IMR-90 (cell line): ENCODE results near the gene ALDH3A2.

ENCODE experiments used
- FOS ChIP-seq: fragments of 150-350 bp; IDR thresholded peaks from 2 replicates; pipeline ENCODE4 v1.6.1; 2016; ENCODE audit warnings: low read depth, low read length
- NFE2L2 ChIP-seq: fragments of 150-350 bp; IDR thresholded peaks from 2 replicates; pipeline ENCODE4 v1.6.1; 2016; ENCODE audit warnings: low read depth, mild to moderate bottlenecking, low read length
- POLR2A ChIP-seq: IDR thresholded peaks from 2 replicates; pipeline ENCODE4 v1.6.1; 2012; ENCODE audit warnings: mild to moderate bottlenecking, low read depth, low read length
- RAD21 ChIP-seq: IDR thresholded peaks from 2 replicates; pipeline ENCODE4 v1.6.1; 2012; ENCODE audit warnings: low read length, improper control_type of control experiment
- RCOR1 ChIP-seq: IDR thresholded peaks from 2 replicates; pipeline ENCODE4 v1.6.1; 2012; ENCODE audit warnings: mild to moderate bottlenecking, low read length, improper control_type of control experiment; ENCODE audit not compliant: insufficient replicate concordance
- RFX5 ChIP-seq: IDR thresholded peaks from 2 replicates; pipeline ENCODE4 v1.8.0; 2012; ENCODE audit warnings: low read depth, mild to moderate bottlenecking, low read length, moderate library complexity
- USF2 ChIP-seq: fragments of 150-350 bp; IDR thresholded peaks from 2 replicates; pipeline ENCODE4 v1.6.1; 2017; ENCODE audit warnings: mild to moderate bottlenecking, antibody characterized with exemption, low read length, low read depth
- TF ChIP-seq, protein P1 (sequence below): conservative IDR thresholded peaks from 2 replicates; pipeline ENCODE4 v1.5.1; 2012; ENCODE audit warnings: mild to moderate bottlenecking, low read depth, low read length, improper control_type of control experiment
- TF ChIP-seq, protein P2 (sequence below): fragments of 150-350 bp; IDR thresholded peaks from 2 replicates; pipeline ENCODE4 v1.6.1; 2016; ENCODE audit warnings: low read depth, mild to moderate bottlenecking, low read length, moderate library complexity, borderline replicate concordance

GRCh38 chr17:19724501-19725420 is 76.2 kb downstream of the ALDH3A2 start:
- TF ChIP-seq, protein P1, sequence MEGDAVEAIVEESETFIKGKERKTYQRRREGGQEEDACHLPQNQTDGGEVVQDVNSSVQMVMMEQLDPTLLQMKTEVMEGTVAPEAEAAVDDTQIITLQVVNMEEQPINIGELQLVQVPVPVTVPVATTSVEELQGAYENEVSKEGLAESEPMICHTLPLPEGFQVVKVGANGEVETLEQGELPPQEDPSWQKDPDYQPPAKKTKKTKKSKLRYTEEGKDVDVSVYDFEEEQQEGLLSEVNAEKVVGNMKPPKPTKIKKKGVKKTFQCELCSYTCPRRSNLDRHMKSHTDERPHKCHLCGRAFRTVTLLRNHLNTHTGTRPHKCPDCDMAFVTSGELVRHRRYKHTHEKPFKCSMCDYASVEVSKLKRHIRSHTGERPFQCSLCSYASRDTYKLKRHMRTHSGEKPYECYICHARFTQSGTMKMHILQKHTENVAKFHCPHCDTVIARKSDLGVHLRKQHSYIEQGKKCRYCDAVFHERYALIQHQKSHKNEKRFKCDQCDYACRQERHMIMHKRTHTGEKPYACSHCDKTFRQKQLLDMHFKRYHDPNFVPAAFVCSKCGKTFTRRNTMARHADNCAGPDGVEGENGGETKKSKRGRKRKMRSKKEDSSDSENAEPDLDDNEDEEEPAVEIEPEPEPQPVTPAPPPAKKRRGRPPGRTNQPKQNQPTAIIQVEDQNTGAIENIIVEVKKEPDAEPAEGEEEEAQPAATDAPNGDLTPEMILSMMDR = no peak
- TF ChIP-seq NFE2L2 (no peak), POLR2A (no peak), RAD21 (no peak), FOS (no peak), RFX5 (no peak), USF2 (no peak), RCOR1 (no peak)
- TF ChIP-seq, protein P2, sequence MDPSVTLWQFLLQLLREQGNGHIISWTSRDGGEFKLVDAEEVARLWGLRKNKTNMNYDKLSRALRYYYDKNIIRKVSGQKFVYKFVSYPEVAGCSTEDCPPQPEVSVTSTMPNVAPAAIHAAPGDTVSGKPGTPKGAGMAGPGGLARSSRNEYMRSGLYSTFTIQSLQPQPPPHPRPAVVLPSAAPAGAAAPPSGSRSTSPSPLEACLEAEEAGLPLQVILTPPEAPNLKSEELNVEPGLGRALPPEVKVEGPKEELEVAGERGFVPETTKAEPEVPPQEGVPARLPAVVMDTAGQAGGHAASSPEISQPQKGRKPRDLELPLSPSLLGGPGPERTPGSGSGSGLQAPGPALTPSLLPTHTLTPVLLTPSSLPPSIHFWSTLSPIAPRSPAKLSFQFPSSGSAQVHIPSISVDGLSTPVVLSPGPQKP = no peak
